Epithelial cell of esophagus (primary cell): ENCODE measurements around the gene TK1.
A peak's percentile ranks its signal among the peaks of the same experiment; 100 is the strongest.

ENCODE experiments used
- DNase-seq: peaks from one replicate; pipeline ENCODE4 v3.0.0; 2010; ENCODE audit warnings: low read depth
- H3K4me3 ChIP-seq: 2 replicates; pipeline ENCODE4 v1.5.1; 2011; ENCODE audit warnings: mild to moderate bottlenecking, low read length, control low read depth
- TF ChIP-seq, protein P1 (sequence below): IDR thresholded peaks from 2 replicates; pipeline ENCODE4 v1.5.1; 2011; ENCODE audit warnings: low read depth, mild to moderate bottlenecking, low read length, control low read depth, inconsistent platforms; ENCODE audit not compliant: insufficient read depth; ENCODE audit errors: missing control alignments

The TK1 gene

DNA sequence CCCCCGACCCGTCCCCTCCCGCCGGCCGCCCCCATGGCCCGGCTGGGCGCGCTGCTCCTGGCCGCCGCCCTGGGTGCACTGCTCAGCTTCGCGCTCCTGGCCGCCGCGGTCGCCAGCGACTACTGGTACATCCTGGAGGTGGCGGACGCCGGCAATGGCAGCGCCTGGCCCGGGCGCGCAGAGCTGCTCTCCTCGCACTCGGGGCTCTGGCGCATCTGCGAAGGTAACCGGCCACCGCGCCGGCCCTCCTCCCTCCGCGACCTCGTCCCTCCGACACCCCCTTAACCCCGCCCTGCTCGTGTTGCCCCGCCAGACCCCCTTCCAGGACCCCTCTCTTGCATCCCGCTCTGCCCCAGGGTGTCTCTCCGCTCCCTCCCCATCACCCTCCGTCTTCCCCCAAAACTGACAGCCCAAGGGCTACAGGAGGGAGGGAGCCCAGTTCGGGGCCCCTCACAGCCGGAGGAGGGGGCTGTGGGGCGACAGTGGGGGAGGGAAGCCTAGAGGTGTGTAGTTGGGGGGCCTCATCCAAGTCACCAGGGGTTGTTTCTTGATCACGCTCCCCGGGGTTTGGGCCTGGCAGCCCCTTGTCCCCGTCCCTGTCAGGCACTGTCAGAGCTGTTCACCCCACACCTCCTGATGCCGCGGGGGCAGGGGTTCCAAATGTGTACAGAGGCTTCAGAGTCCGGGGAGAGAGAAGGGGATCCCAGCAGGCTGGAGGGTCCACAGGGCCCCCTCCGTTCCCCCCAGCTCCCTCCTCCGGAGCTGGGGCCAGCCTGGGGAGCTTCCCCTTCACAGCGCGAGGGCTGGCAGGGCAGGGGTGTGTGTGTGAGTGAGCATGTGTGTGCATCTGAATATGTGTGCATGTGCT lies 45.4 kb upstream of the TK1 start:
- no peak overlapping the region for H3K4me3 ChIP-seq
- TF ChIP-seq, protein P1, sequence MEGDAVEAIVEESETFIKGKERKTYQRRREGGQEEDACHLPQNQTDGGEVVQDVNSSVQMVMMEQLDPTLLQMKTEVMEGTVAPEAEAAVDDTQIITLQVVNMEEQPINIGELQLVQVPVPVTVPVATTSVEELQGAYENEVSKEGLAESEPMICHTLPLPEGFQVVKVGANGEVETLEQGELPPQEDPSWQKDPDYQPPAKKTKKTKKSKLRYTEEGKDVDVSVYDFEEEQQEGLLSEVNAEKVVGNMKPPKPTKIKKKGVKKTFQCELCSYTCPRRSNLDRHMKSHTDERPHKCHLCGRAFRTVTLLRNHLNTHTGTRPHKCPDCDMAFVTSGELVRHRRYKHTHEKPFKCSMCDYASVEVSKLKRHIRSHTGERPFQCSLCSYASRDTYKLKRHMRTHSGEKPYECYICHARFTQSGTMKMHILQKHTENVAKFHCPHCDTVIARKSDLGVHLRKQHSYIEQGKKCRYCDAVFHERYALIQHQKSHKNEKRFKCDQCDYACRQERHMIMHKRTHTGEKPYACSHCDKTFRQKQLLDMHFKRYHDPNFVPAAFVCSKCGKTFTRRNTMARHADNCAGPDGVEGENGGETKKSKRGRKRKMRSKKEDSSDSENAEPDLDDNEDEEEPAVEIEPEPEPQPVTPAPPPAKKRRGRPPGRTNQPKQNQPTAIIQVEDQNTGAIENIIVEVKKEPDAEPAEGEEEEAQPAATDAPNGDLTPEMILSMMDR, result no peak
- peak; percentile 24 for DNase-seq

DNA sequence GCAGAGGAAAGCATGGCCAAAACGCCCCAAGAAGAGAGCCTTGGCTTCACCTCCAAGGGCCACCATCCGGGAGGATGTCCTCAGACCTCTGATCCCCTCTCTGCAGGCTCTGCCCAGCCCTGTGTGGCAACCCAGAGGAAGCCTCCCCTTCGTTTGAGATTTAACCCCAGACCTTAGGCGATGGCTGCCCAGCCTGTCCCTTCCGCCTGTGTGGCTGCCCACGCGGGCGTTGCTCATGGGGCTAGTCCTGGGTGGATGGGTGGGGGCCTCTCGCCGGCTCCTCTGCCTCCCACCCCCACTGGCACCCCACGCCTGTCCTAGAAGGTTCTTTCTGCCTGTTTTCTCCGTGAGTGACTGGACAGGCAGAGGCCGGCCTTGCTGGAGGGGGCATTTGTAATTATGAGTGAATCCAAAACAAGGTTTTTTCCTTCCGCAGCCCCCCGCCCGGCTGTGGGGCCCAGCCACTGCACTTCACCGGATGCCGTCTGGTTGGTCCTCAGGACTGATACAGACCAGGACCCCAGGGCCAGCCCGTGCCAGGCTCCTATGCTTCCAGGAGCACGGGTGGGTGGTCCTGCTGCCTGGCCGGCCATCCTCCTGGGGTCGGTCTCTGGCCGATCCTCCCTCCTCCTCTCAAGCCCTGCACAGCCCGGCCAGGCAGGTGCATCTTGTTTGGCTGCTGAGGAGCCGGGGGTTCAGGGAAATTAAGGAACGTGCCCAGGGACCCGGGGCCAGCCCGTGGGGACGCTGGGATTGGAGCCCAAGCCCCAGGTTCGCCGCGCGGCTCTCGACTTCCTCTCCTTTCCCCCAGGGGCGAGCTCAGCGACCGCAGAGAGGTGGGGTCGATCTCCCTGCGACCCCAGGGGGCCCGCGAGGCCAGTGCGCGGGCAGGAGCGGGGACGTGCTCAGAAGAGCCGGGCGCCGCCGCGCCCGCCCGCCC lies 44.4 kb upstream of the TK1 start, which contains the start of gene TMEM235:
TMEM235 (plus strand) TSS at position 636 of the 940 bp plus-strand sequence. CDS start 393 bp downstream, outside the sequence.
- TF ChIP-seq, protein P1, result no peak
- no peak within 1 kb of the TSS for H3K4me3 ChIP-seq
- no peak for DNase-seq

GRCh38 chr17:78230252-78230962 lies 43.6 kb upstream of the TK1 start:
- no peak for DNase-seq
- TF ChIP-seq, protein P1, result no peak
- H3K4me3 ChIP-seq, result no peak overlapping the region

GRCh38 chr17:78228176-78228575 lies 41.3 kb upstream of the TK1 start:
- TF ChIP-seq, protein P1, result no peak
- DNase-seq, result no peak
- no peak overlapping the region for H3K4me3 ChIP-seq

DNA sequence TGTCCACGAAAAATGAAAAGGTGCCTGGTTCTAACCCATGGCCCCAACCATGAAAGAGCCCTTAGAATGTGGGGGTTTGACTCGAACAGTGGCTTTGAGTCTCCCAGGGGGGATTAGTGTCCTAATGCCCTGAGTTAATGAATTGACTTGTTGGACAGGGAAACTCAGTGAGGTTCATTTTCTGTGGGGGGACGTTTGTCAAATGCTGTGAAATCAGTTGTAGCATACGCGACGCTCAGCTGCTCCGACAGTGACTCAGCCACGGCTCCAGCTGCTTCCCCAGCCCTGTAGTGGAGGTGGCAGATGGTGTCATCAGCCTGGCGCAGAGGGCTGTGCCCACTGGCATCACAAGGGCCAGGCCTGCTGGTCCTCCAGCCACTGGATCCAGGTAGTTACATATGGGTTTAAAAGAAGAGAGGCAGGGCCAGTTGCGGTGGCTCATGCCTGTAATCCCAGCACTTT lies 40.6 kb upstream of the TK1 start:
- H3K4me3 ChIP-seq, result no peak overlapping the region
- DNase-seq, result no peak
- TF ChIP-seq, protein P1, result no peak

- TF ChIP-seq, protein P1, result no peak
- peak; percentile 72 for DNase-seq
- no peak overlapping the region for H3K4me3 ChIP-seq
These were observed 40.1 kb upstream of the TK1 start for GRCh38 chr17:78226759-78227454.
